MCF 10A (cell line): ENCODE data around the gene LRSAM1. TPM values are rescaled to one million over a fixed set of nuclear protein-coding genes. Genes with fewer than 3 reads are reported as not detected.

Source experiments
- BruUV-seq: library from RNA; stranded (reverse); fragments of 400-500 nt; replicated peaks from 2 replicates; lab custom pipeline; 2021; lab: Mats Ljungman, UMichigan
- CTCF ChIA-PET: fragments of 300-600 bp; sonication (Branson Sonifier 250); formaldehyde crosslinking; extraction: SDS; loops from one replicate; lab custom pipeline; 2021; ENCODE audit warnings: antibody characterized with exemption, inconsistent platforms; lab: Yijun Ruan, JAX
- POLR2A ChIA-PET: fragments of 300-600, 350-650 bp; sonication (Branson Sonifier 250); formaldehyde crosslinking; extraction: SDS; loops from one replicate; lab custom pipeline; 2020; ENCODE audit warnings: antibody characterized with exemption, inconsistent platforms; lab: Yijun Ruan, JAX
- DNase-seq: peaks from one replicate; pipeline ENCODE4 v3.0.0-alpha.2; 2018; ENCODE audit not compliant: unreplicated experiment
- H3K27ac Mint-ChIP-seq: one replicate; pipeline ENCODE4 v1.8.0; 2022; ENCODE audit warnings: mild to moderate bottlenecking, low read depth, mixed read lengths; ENCODE audit not compliant: unreplicated experiment
- H3K27me3 Mint-ChIP-seq: one replicate; pipeline ENCODE4 v1.8.0; 2022; ENCODE audit warnings: mixed read lengths; ENCODE audit not compliant: insufficient read depth, unreplicated experiment
- H3K36me3 Mint-ChIP-seq: one replicate; pipeline ENCODE4 v1.8.0; 2022; ENCODE audit warnings: mild to moderate bottlenecking, moderate library complexity, mixed read lengths; ENCODE audit not compliant: insufficient read depth, unreplicated experiment
- H3K4me1 Mint-ChIP-seq: one replicate; pipeline ENCODE4 v1.8.0; 2022; ENCODE audit warnings: mixed read lengths; ENCODE audit not compliant: insufficient read depth, unreplicated experiment
- H3K4me3 Mint-ChIP-seq: one replicate; pipeline ENCODE4 v1.8.0; 2022; ENCODE audit warnings: mild to moderate bottlenecking, moderate library complexity, mixed read lengths; ENCODE audit not compliant: unreplicated experiment
- H3K9me3 Mint-ChIP-seq: one replicate; pipeline ENCODE4 v1.8.0; 2022; ENCODE audit warnings: mixed read lengths; ENCODE audit not compliant: unreplicated experiment
- intact Hi-C: fragments of 100-400 bp; cut with micrococcal nuclease; formaldehyde crosslinking; loops from 2 replicates; pipeline ENCODE4 v1.14.1; 2022
- total RNA-seq: library from RNA; stranded (reverse); gene quantifications from 2 replicates; pipeline ENCODE4 v1.2.3, GENCODE V29; 2022
- TF ChIP-seq, protein P1 (sequence below): fragments of 200-600 bp; IDR thresholded peaks from one replicate; pipeline ENCODE4 v1.8.0; 2022; ENCODE audit warnings: antibody characterized with exemption, mild to moderate bottlenecking; ENCODE audit not compliant: unreplicated experiment

The LRSAM1 gene
- total RNA-seq, 1 experiment from 2014 or later, result 23.5 TPM

DNA sequence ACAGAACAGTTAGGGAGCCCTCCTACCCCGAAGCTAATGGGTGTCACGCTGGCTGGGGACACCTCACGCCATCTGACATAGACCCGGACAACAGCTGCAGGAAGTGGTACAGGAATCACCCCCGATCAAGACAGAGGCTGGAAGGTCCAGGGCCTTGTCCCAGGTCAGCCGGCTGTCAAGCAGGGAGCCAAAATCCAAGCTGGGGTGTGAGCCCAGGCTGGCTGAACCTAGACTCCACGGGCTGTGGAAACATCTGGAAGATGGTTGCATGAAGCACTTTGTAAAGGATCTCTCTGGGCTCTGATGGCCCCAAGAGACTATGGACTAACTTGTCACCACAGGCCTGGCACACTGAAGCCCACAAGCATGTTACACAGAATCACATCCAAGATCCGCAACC, 91.9 kb downstream of the LRSAM1 start:
- H3K27me3 Mint-ChIP-seq, result no peaks in the 10 kb centered on the region
- peaks cover 31% of the 10 kb centered on the region for H3K4me1 Mint-ChIP-seq
- no TSS peak for BruUV-seq
- ChIA-PET POLR2A (interaction anchor here (1.1 to 1.2 kb wide), 2 partner anchors 9 to 13 kb away, joined by 4 read pairs; no protein-coding TSS in a partner anchor), CTCF (no interaction called here)
- no peak overlapping the region for H3K4me3 Mint-ChIP-seq
- H3K9me3 Mint-ChIP-seq, result no peaks in the 10 kb centered on the region
- TF ChIP-seq, protein P1, sequence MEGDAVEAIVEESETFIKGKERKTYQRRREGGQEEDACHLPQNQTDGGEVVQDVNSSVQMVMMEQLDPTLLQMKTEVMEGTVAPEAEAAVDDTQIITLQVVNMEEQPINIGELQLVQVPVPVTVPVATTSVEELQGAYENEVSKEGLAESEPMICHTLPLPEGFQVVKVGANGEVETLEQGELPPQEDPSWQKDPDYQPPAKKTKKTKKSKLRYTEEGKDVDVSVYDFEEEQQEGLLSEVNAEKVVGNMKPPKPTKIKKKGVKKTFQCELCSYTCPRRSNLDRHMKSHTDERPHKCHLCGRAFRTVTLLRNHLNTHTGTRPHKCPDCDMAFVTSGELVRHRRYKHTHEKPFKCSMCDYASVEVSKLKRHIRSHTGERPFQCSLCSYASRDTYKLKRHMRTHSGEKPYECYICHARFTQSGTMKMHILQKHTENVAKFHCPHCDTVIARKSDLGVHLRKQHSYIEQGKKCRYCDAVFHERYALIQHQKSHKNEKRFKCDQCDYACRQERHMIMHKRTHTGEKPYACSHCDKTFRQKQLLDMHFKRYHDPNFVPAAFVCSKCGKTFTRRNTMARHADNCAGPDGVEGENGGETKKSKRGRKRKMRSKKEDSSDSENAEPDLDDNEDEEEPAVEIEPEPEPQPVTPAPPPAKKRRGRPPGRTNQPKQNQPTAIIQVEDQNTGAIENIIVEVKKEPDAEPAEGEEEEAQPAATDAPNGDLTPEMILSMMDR, result no peak
- DNase-seq, result no peak
- intact Hi-C loops, result no loop called here
- peaks cover 37% of the 10 kb centered on the region for H3K36me3 Mint-ChIP-seq
- peak overlapping the region; percentile 33 for H3K27ac Mint-ChIP-seq

DNA sequence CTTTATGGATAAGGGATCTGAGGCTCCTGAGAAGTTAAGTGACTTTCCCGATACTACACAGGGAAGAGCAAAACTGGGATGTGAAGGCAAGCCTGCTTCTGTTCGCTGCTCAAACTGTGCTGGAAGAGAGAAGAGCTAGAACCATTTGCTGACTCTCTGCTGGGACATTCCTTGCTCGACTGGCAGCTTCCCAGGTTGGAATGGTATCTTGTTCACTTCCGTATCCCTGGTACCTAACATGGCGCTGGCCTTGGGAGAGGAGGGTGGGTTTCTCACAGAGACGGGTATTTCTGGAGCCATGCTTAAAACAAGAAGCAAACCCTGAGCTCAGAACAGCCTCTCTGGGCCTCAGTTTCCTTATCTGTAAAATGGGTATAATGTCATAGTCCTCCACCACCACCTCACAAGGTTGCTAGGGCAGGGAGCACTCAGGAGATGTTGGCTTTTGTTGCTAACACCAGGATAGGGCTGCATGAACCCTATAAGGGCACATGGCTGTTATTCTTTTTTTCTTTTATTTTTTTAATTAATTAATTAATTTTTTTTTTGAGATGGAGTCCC, 92.7 kb downstream of the LRSAM1 start:
- BruUV-seq, result no TSS peak
- CTCF ChIA-PET, result interaction anchor here (0.6 kb wide), 2 partner anchors 16 to 396 kb away, joined by 3 to 4 read pairs; no protein-coding TSS in a partner anchor
- intact Hi-C loops, result no loop called here
- peaks cover 38% of the 10 kb centered on the region for H3K36me3 Mint-ChIP-seq
- peak overlapping the region; percentile 33 for H3K27ac Mint-ChIP-seq
- no peaks in the 10 kb centered on the region for H3K27me3 Mint-ChIP-seq
- TF ChIP-seq, protein P1, result no peak
- no peak overlapping the region for H3K4me3 Mint-ChIP-seq
- H3K4me1 Mint-ChIP-seq, result peaks cover 31% of the 10 kb centered on the region
- no peak for DNase-seq
- no peaks in the 10 kb centered on the region for H3K9me3 Mint-ChIP-seq
- POLR2A ChIA-PET, result interaction anchor here (0.6 to 1.9 kb wide), 6 partner anchors 8 to 134 kb away, joined by 3 to 5 read pairs (median 4); no protein-coding TSS in a partner anchor

DNA sequence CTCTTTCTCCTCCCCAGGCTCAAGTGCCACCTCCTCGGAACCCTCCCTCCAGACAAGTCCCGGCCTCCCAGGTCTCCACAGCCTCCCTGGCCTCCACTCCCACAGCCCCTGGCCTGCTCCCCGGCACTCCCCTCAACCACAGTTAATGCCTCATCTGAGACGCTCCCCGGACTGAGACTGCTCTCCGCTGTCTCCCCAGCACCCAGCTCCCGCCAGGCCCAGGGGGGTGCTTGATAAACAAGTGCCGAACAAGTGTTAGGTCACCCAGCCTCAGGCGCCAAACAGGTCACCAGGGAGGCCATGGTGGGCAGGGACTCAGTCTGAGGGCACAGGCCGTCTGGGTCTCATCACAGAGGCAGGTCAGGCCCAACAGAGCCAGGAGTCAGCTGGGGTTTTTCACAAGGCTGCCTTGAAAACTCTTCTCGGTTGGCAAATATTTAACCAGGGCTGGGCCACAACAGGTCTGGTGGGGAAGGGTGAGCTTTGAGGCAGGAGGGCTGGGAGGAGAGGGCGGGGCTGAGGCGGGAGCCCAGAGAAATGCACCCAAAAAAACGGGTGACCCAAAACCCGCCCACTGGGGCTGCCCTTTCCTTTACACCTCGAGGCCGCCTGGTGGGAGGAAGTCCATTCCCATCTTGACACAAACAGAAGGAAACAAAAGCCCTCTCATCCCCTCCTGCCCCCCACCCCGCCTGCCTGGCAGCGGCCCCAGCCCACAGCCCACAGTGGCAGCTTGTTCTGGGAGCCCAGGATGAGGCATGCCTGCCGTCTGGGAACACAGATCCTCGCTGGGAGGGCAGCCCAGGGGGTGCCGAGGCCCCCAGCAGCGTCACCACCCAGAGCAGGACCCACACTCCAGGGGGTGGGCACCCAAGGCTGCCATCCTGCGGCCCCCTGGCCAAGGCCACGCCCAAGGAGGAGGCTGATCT, 94.2 kb downstream of the LRSAM1 start:
- peak overlapping the region; percentile 64 for H3K4me3 Mint-ChIP-seq
- ChIA-PET POLR2A (interaction anchor here (1.1 to 1.9 kb wide), 3 partner anchors 10 to 21 kb away, joined by 3 to 5 read pairs (median 5); no protein-coding TSS in a partner anchor), CTCF (interaction anchor here (0.9 kb wide), 1 partner anchor 13 kb away, joined by 3 read pairs; no protein-coding TSS in a partner anchor)
- DNase-seq, result peak; percentile 46
- intact Hi-C loops, result no loop called here
- TF ChIP-seq, protein P1, result no peak
- no peaks in the 10 kb centered on the region for H3K27me3 Mint-ChIP-seq
- peaks cover 52% of the 10 kb centered on the region for H3K36me3 Mint-ChIP-seq
- H3K9me3 Mint-ChIP-seq, result no peaks in the 10 kb centered on the region
- H3K27ac Mint-ChIP-seq, result peak overlapping the region; percentile 90
- H3K4me1 Mint-ChIP-seq, result peaks cover 36% of the 10 kb centered on the region
- no TSS peak for BruUV-seq
